HepG2 (cell line): ENCODE results near the gene NCKIPSD. TPM values are rescaled to one million over a fixed set of nuclear protein-coding genes. Genes with fewer than 3 reads are reported as not detected.

Source experiments
- ATAC-seq: fragments of 200-7000 bp; cut with Tn5 transposase; 3 replicates; pipeline ENCODE4 v1.9.1; 2020; ENCODE audit warnings: mild to moderate bottlenecking, moderate library complexity
- BruUV-seq: library from RNA; stranded (reverse); fragments of 400-500 nt; replicated peaks from 2 replicates; lab custom pipeline; 2021; lab: Mats Ljungman, UMichigan
- CTCF ChIA-PET: fragments of 300-600 bp; formaldehyde crosslinking; extraction: SDS; loops from one replicate; lab custom pipeline; 2021; ENCODE audit warnings: low total read pairs, inconsistent platforms, low intra/inter-chr PET ratio; lab: Yijun Ruan, JAX
- POLR2A ChIA-PET: fragments of 350-600 bp; sonication (Branson Sonifier 250); formaldehyde crosslinking; loops from one replicate; lab custom pipeline; 2020; ENCODE audit warnings: antibody characterized with exemption, inconsistent platforms; lab: Yijun Ruan, JAX
- DNase-seq: peaks from one replicate; pipeline ENCODE4 v3.0.0-alpha.2; 2015; ENCODE audit warnings: low spot score
- FAIRE-seq: peaks from 3 replicates; lab custom pipeline; 2011; peaks lifted over from hg19 to GRCh38; lab: Jason Lieb, UNC
- H2AFZ ChIP-seq: one replicate; pipeline ENCODE4 v1.6.1; 2011; ENCODE audit warnings: low read length, inconsistent platforms
- H3K27ac ChIP-seq: fragments of 300-600 bp; 3 replicates; pipeline ENCODE4 v1.8.0; 2011; ENCODE audit warnings: mixed run types, mild to moderate bottlenecking, mixed read lengths, low read length, inconsistent platforms; ENCODE audit not compliant: insufficient read depth; ENCODE audit errors: extremely low read length
- H3K27me3 ChIP-seq, 2 experiments: fragments of 200-600 bp in 1 of 2; 2 replicates in 1 of 2; 3 replicates in 1 of 2; pipeline versions ENCODE4 v1.6.0 to v1.8.0; 2011; ENCODE audit warnings: low read length in 2 of 2, mild to moderate bottlenecking in 2 of 2, moderate library complexity in 2 of 2, inconsistent platforms in 1 of 2; ENCODE audit not compliant: insufficient read depth in 2 of 2, control insufficient read depth in 1 of 2
- H3K36me3 ChIP-seq, 2 experiments: fragments of 200-600 bp in 1 of 2; replicated peaks in 1 of 2; 2 replicates in 1 of 2; 3 replicates in 1 of 2; pipeline versions ENCODE4 v1.5.1 to v1.8.0; 2011; ENCODE audit warnings: low read length in 2 of 2, inconsistent platforms in 1 of 2; ENCODE audit not compliant: insufficient read depth in 2 of 2, control insufficient read depth in 1 of 2
- H3K4me1 ChIP-seq: 2 replicates; pipeline ENCODE4 v1.5.1; 2012; ENCODE audit warnings: low read length, inconsistent platforms; ENCODE audit not compliant: insufficient read depth
- H3K4me2 ChIP-seq: 2 replicates; pipeline ENCODE4 v1.6.0; 2011; ENCODE audit warnings: low read depth, low read length, inconsistent platforms
- H3K4me3 ChIP-seq, 3 experiments: fragments of 200-600 bp in 1 of 3; sonication (generic), shearing (Covaris generic) in 1 of 3; replicated peaks in 1 of 3; 2 replicates each; pipeline ENCODE4 v1.5.1; 2011 to 2016; ENCODE audit warnings: low read length in 3 of 3, inconsistent platforms in 2 of 3, low read depth in 2 of 3, mild to moderate bottlenecking in 2 of 3, control low read depth in 1 of 3, mixed read lengths in 1 of 3; ENCODE audit not compliant: insufficient read depth in 1 of 3
- H3K79me2 ChIP-seq: one replicate; pipeline ENCODE4 v1.6.1; 2011; ENCODE audit warnings: low read length, inconsistent platforms; ENCODE audit not compliant: insufficient read depth
- H3K9ac ChIP-seq: 2 replicates; pipeline ENCODE4 v1.6.0; 2011; ENCODE audit warnings: mild to moderate bottlenecking, low read depth, low read length, inconsistent platforms; ENCODE audit not compliant: insufficient read depth
- H3K9me3 ChIP-seq: 2 replicates; pipeline ENCODE4 v1.5.1; 2012; ENCODE audit warnings: mild to moderate bottlenecking, low read length
- H4K20me1 ChIP-seq: 2 replicates; pipeline ENCODE4 v1.6.0; 2011; ENCODE audit warnings: inconsistent platforms, mild to moderate bottlenecking, low read length, moderate library complexity; ENCODE audit not compliant: insufficient read depth
- ARID4A ChIP-seq: sonication (generic); formaldehyde crosslinking; IDR thresholded peaks from 2 replicates; pipeline ENCODE4 v1.5.0; 2020; ENCODE audit warnings: mild to moderate bottlenecking, missing genetic modification reagents, borderline replicate concordance
- BCLAF1 ChIP-seq: fragments of 450-650 bp; IDR thresholded peaks from 2 replicates; pipeline ENCODE4 v1.6.1; 2017; ENCODE audit warnings: mild to moderate bottlenecking
- BHLHE40 ChIP-seq: IDR thresholded peaks from 2 replicates; pipeline ENCODE4 v1.6.1; 2011; ENCODE audit warnings: low read length, improper control_type of control experiment
- DR1 ChIP-seq: sonication (generic); formaldehyde crosslinking; IDR thresholded peaks from 2 replicates; pipeline ENCODE4 v1.8.0; 2021; ENCODE audit warnings: mild to moderate bottlenecking, missing genetic modification reagents, inconsistent platforms
- KLF6 ChIP-seq: IDR thresholded peaks from 2 replicates; pipeline ENCODE4 v1.8.0; 2016; ENCODE audit warnings: missing biosample characterization, missing genetic modification reagents
- MAZ ChIP-seq, 2 experiments: sonication (generic) in 1 of 2; formaldehyde crosslinking in 1 of 2; IDR thresholded peaks; 2 replicates each; pipeline versions ENCODE4 v1.5.0 to v1.6.1; 2012 to 2020; ENCODE audit warnings: low read depth in 2 of 2, mild to moderate bottlenecking in 2 of 2, borderline replicate concordance in 1 of 2, improper control_type of control experiment in 1 of 2, low read length in 1 of 2, missing genetic modification reagents in 1 of 2, moderate library complexity in 1 of 2
- NR2F1 ChIP-seq, 2 experiments: fragments of 450-650 bp in 1 of 2; formaldehyde crosslinking in 1 of 2; IDR thresholded peaks; 2 replicates each; pipeline versions ENCODE4 v1.5.0 to v1.6.1; 2016 to 2020; ENCODE audit warnings: mild to moderate bottlenecking in 1 of 2, missing compliant biosample characterization in 1 of 2, missing genetic modification reagents in 1 of 2, moderate library complexity in 1 of 2
- SIX4 ChIP-seq: sonication (generic); formaldehyde crosslinking; IDR thresholded peaks from 2 replicates; pipeline ENCODE4 v1.4.0; 2020; ENCODE audit warnings: missing genetic modification reagents
- XRCC5 ChIP-seq: fragments of 200-400 bp; formaldehyde crosslinking; optimal IDR thresholded peaks from 2 replicates; pipeline ENCODE3; 2017; ENCODE audit warnings: mild to moderate bottlenecking, low read length
- ZBTB33 ChIP-seq: sonication (generic); formaldehyde crosslinking; IDR thresholded peaks from 2 replicates; pipeline ENCODE4 v1.4.0; 2020; ENCODE audit warnings: missing genetic modification reagents
- ZNF33B ChIP-seq: sonication (generic); formaldehyde crosslinking; IDR thresholded peaks from 2 replicates; pipeline ENCODE4 v1.5.1; 2020; ENCODE audit warnings: mild to moderate bottlenecking, missing genetic modification reagents
- ZNF383 ChIP-seq: sonication (generic); formaldehyde crosslinking; IDR thresholded peaks from 2 replicates; pipeline ENCODE4 v1.4.0; 2020; ENCODE audit warnings: missing genetic modification reagents, mild to moderate bottlenecking, borderline replicate concordance
- WGBS: methylation state at CpG from one replicate; pipeline ENCODE4 v1.1.6; 2017; ENCODE audit warnings: low lambda C conversion rate; 5-methylcytosine and 5-hydroxymethylcytosine counted together
- in situ Hi-C: cut with HindIII; loops from 2 replicates; pipeline ENCODE4 v1.10.0; 2017; ENCODE audit warnings: low pct_unique_long_range_greater_than_20kb; ENCODE audit not compliant: extremely low pct_ligation_motif_present
- intact Hi-C: fragments of 100-400 bp; cut with micrococcal nuclease; formaldehyde crosslinking; loops from one replicate; pipeline ENCODE4 v1.10.0; 2022; ENCODE audit not compliant: unreplicated experiment
- polyA plus RNA-seq, 8 experiments: library from polyadenylated mRNA; depleted of rRNA in 3 of 8; stranded (reverse) in 7 of 8; unstranded in 1 of 8; fragments of >200 nt; fragmentation: Illumina TruSeq in 4 of 8; extraction: Trizol in 4 of 8; gene quantifications; 2 replicates each; pipeline versions ENCODE4 v1.2.1 to v1.2.3, GENCODE V29; 2011 to 2016; ENCODE audit warnings: low read depth in 4 of 8, missing spikeins in 1 of 8, mixed read lengths in 1 of 8; ENCODE audit not compliant: insufficient read depth in 1 of 8
- total RNA-seq, 5 experiments: library from RNA; depleted of rRNA; stranded (reverse); fragments of >200 nt; fragmentation: Illumina TruSeq; extraction: Trizol; gene quantifications; 2 replicates each; pipeline ENCODE4 v1.2.3, GENCODE V29; 2016; ENCODE audit warnings: low read depth in 1 of 5

The NCKIPSD gene
- total and polyA plus RNA-seq, 2 of the 13 experiments (the other 11 are each of a cell fraction or from before 2014, with no cell fraction given), result 13.5 to 35.2 TPM

GRCh38 chr3:48716982-48717746 is 31.4 kb upstream of the NCKIPSD start, which contains the start of gene IP6K2:
TSS of gene IP6K2 (minus strand) at chr3:48717221. CDS start at chr3:48695291, 21,930 bp downstream.
- H4K20me1 ChIP-seq, result peaks cover 31% of the 10 kb centered on the region
- in situ Hi-C loops, result no loop called here
- ChIA-PET POLR2A (interaction anchor here (0.5 to 5.3 kb wide), 21 partner anchors 10 to 954 kb away, joined by 3 to 59 read pairs (median 4); partner anchors contain the start of genes CCDC51, NCKIPSD, PFKFB4 and QRICH1), CTCF (no interaction called here)
- no peaks in the 10 kb centered on the region for H3K9me3 ChIP-seq
- peak within 1 kb of the TSS; percentile 97 for H3K27ac ChIP-seq
- peak within 1 kb of the TSS; percentile 98 for H3K4me2 ChIP-seq
- FAIRE-seq (peak; percentile 64), ATAC-seq (peak; percentile 96), DNase-seq (peak; percentile 96)
- peaks cover 1 to 8% of the 10 kb centered on the region in 2 experiments for H3K36me3 ChIP-seq
- peaks cover 49% of the 10 kb centered on the region for H3K79me2 ChIP-seq
- H3K4me3 ChIP-seq, result peak within 1 kb of the TSS; percentile 96 to 98 (median 97)
- under 1% methylated on average over 10 of the region's 38 CpGs for WGBS
- peak within 1 kb of the TSS; percentile 100 for H3K9ac ChIP-seq
- no peaks in the 10 kb centered on the region; a peak in 1 of 5 replicates for H3K27me3 ChIP-seq
- peak within 1 kb of the TSS; percentile 90 for H2AFZ ChIP-seq
- BruUV-seq, result no TSS peak
- intact Hi-C loops, result no loop called here
- peaks cover 56% of the 10 kb centered on the region for H3K4me1 ChIP-seq
- TF ChIP-seq ZBTB33 (CRISPR knock-in tag) (0 out of 2 replicates have a peak, but pooled peaks have one; percentile 5), MAZ (IDR thresholded peaks at IDR 0.05; ENCODE audit: borderline replicate concordance, low read depth, low read length) (peak; percentile 50; the same call in 1 of the 2 replicates), MAZ (CRISPR knock-in tag; IDR thresholded peaks at IDR 0.05; ENCODE audit: low read depth) (peak; percentile 24; the same call in 1 of the 2 replicates), ZNF383 (CRISPR knock-in tag) (no peak), DR1 (CRISPR knock-in tag) (peak; percentile 68), KLF6 (CRISPR knock-in tag) (peak; percentile 55; the same call in 1 of the 2 replicates), NR2F1 (CRISPR knock-in tag; IDR thresholded peaks at IDR 0.05) (no peak), BCLAF1 (no peak), BHLHE40 (0 out of 2 replicates have a peak, but pooled peaks have one; percentile 15), SIX4 (CRISPR knock-in tag) (0 out of 2 replicates have a peak, but pooled peaks have one; percentile 11), ARID4A (CRISPR knock-in tag) (peak; percentile 84; the same call in 1 of the 2 replicates), XRCC5 (peak; percentile 37), ZNF33B (CRISPR knock-in tag) (0 out of 2 replicates have a peak, but pooled peaks have one; percentile 50)
